NT2/D1 (cell line): ENCODE data around the gene DDX21.

Experiments used
- DNase-seq: peaks from one replicate; pipeline ENCODE4 v3.0.0-alpha.2; 2011; ENCODE audit warnings: low read depth, low spot score
- H3K27me3 ChIP-seq: 2 replicates; pipeline ENCODE4 v1.6.0; 2011; ENCODE audit warnings: mild to moderate bottlenecking; ENCODE audit not compliant: insufficient read length, insufficient read depth
- H3K36me3 ChIP-seq: 2 replicates; pipeline ENCODE4 v1.6.1; 2011; ENCODE audit warnings: mild to moderate bottlenecking, low read length, mixed read lengths; ENCODE audit not compliant: insufficient read depth, insufficient read length
- H3K4me1 ChIP-seq: 2 replicates; pipeline ENCODE4 v1.5.1; 2011; ENCODE audit not compliant: insufficient read depth, insufficient read length
- H3K4me3 ChIP-seq: 2 replicates; pipeline ENCODE4 v1.5.1; 2011; ENCODE audit warnings: low read depth; ENCODE audit not compliant: insufficient read length
- H3K9ac ChIP-seq: 2 replicates; pipeline ENCODE4 v1.6.0; 2011; ENCODE audit warnings: low read depth; ENCODE audit not compliant: insufficient read length
- H3K9me3 ChIP-seq: 2 replicates; pipeline ENCODE4 v1.5.1; 2011; ENCODE audit warnings: mild to moderate bottlenecking, low read length; ENCODE audit not compliant: insufficient read depth
- SUZ12 ChIP-seq: IDR thresholded peaks from 2 replicates; pipeline ENCODE4 v1.6.1; 2011; ENCODE audit not compliant: insufficient read length, insufficient read depth; ENCODE audit errors: extremely low read depth
- YY1 ChIP-seq: IDR thresholded peaks from 2 replicates; pipeline ENCODE4 v1.6.1; 2011; ENCODE audit not compliant: insufficient read length, insufficient read depth
- ZNF274 ChIP-seq: IDR thresholded peaks from 2 replicates; pipeline ENCODE4 v1.6.1; 2011; ENCODE audit warnings: mild to moderate bottlenecking, low read depth, low read length

The DDX21 gene

GRCh38 chr10:69022611-69023010, 66.6 kb downstream of the DDX21 start:
- no peak for TF ChIP-seq SUZ12
- TF ChIP-seq ZNF274: no peak
- TF ChIP-seq YY1: no peak
- peaks cover 6% of the 10 kb centered on the region for H3K36me3 ChIP-seq
- H3K27me3 ChIP-seq: no peaks in the 10 kb centered on the region

GRCh38 chr10:69025370-69025896, 69.5 kb downstream of the DDX21 start:
- Histone ChIP-seq H3K9me3 (no peaks in the 10 kb centered on the region; the same call in 1 of the 2 replicates), H3K9ac (no peak overlapping the region), H3K4me1 (no peaks in the 10 kb centered on the region), H3K4me3 (no peak overlapping the region), H3K27me3 (no peaks in the 10 kb centered on the region), H3K36me3 (no peaks in the 10 kb centered on the region)
- DNase-seq: no peak
- no peak for TF ChIP-seq YY1

More at GRCh38 chr10:69022611-69023010, 66.6 kb downstream of the DDX21 start:
- no peak for DNase-seq
- Histone ChIP-seq H3K9ac (no peak overlapping the region), H3K4me1 (no peaks in the 10 kb centered on the region), H3K4me3 (no peak overlapping the region), H3K9me3 (no peaks in the 10 kb centered on the region)

GRCh38 chr10:69033256-69033655, 77.3 kb downstream of the DDX21 start:
- no peak overlapping the region for H3K9ac ChIP-seq
- no peak for TF ChIP-seq SUZ12
- TF ChIP-seq YY1: no peak
- TF ChIP-seq ZNF274: no peak
- no peaks in the 10 kb centered on the region for H3K27me3 ChIP-seq
- H3K36me3 ChIP-seq: no peaks in the 10 kb centered on the region
- H3K9me3 ChIP-seq: no peaks in the 10 kb centered on the region; the same call in 1 of the 2 replicates
- DNase-seq: no peak
- no peaks in the 10 kb centered on the region for H3K4me1 ChIP-seq
- no peak overlapping the region for H3K4me3 ChIP-seq
